ENCODE results near the gene NDUFV1. TPM values are rescaled to one million over a fixed set of nuclear protein-coding genes. Genes with fewer than 3 reads are reported as not detected.
"Not testable (repeated sequence)": the region's sequence is repeated elsewhere in the genome, so short reads cannot be mapped to it uniquely, and the experiment has no call there.

The NDUFV1 gene
- total and polyA plus RNA-seq, 9 of the 15 experiments (the other 6 are each of a cell fraction or from before 2014, with no cell fraction given) = 10.8 to 423 (median 209) TPM

DNA sequence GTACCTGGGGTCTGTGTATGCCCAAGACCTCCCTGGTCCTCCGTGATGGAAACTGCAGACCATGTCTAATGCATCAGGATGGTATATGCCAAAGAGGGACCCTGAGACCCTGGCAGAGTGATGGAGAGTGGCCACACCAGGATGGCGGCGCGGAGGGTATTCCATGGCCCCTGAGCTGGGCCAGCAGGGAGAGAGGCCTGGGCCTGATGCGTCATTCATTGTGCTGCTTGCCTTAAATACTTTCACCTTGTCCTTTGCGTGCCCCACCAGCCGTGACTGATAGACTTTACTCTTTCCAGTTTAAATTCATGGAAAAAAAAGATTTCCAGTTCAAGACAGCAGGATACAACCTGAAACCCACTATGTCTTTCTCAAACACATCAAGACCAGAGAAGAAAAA lies 5.6 kb upstream of the NDUFV1 start:
- Histone ChIP-seq H3K36me3 (ENCODE audit: control insufficient read depth, insufficient read depth, low read length) (no peaks in the 10 kb centered on the region), H3K9me3 (replicated peaks; ENCODE audit: control insufficient read depth, insufficient read depth, low read depth, low read length) (peaks cover 8% of the 10 kb centered on the region), H2AFZ (ENCODE audit: low read depth, low read length) (peak overlapping the region; percentile 41; the same call in 1 of the 2 replicates), H3K4me1 (replicated peaks in 1 of 2; ENCODE audit: control insufficient read depth in 2 of 2, insufficient read depth in 2 of 2, low read length in 2 of 2) (peaks cover 49 to 50% of the 10 kb centered on the region in 2 experiments), H4K20me1 (replicated peaks; ENCODE audit: control insufficient read depth, insufficient read depth, low read length) (no peaks in the 10 kb centered on the region), H3K9ac (ENCODE audit: insufficient read depth in 1 of 2, low read depth in 2 of 2, low read length in 2 of 2) (peak overlapping the region in 1 of 2 experiments; percentile 18; a peak in 2 of 4 replicates), H3K9me1 (ENCODE audit: control insufficient read depth, insufficient read depth, low read length) (no peaks in the 10 kb centered on the region), H3K4me2 (ENCODE audit: insufficient read depth, low read length) (peak overlapping the region; percentile 51), H3K79me2 (ENCODE audit: control insufficient read depth, insufficient read depth, low read length) (peaks cover 1% of the 10 kb centered on the region; the same call in 2 of the 3 replicates), H3K27ac (ENCODE audit: extremely low read depth, low read depth, low read length) (peak overlapping the region; percentile 59), H3K4me3 (no peak overlapping the region), H3K27me3 (ENCODE audit: control insufficient read depth in 2 of 2, insufficient read depth in 2 of 2, low read length in 2 of 2) (no peaks in the 10 kb centered on the region)
- WGBS (ENCODE audit: insufficient coverage, low coverage, missing lambda C conversion rate) = 87% methylated on average over 7 of the region's 7 CpGs
- ChIA-PET CTCF (ENCODE audit: low intra/inter-chr PET ratio) (no interaction called here), POLR2A (interaction anchor here (1.0 to 3.9 kb wide), 3 partner anchors 11 to 16 kb away, joined by 4 to 15 read pairs (median 14); no protein-coding TSS in a partner anchor)
- 0 out of 2 replicates have a peak, but pooled peaks have one; percentile 21 for TF ChIP-seq ZBTB7A (IDR thresholded peaks at IDR 0.05; ENCODE audit: borderline replicate concordance, control insufficient read depth, low read depth, low read length)
- no peak for TF ChIP-seq CREBBP (IDR thresholded peaks at IDR 0.05; ENCODE audit: low read depth, low read length)
- no peak for TF ChIP-seq DACH1 (IDR thresholded peaks at IDR 0.05; ENCODE audit: partially characterized antibody)
- no peak for TF ChIP-seq ZNF282 (CRISPR knock-in tag; IDR thresholded peaks at IDR 0.05)
- ATAC-seq (no peak), DNase-seq (ENCODE audit: extremely low read depth in 1 of 4, low spot score in 3 of 4) (no peak), FAIRE-seq (no peak)
- BruUV-seq (replicated peaks) = no TSS peak
- in situ Hi-C loops (cut with MboI) = no loop called here
- intact Hi-C loops (cut with micrococcal nuclease) = no loop called here

DNA sequence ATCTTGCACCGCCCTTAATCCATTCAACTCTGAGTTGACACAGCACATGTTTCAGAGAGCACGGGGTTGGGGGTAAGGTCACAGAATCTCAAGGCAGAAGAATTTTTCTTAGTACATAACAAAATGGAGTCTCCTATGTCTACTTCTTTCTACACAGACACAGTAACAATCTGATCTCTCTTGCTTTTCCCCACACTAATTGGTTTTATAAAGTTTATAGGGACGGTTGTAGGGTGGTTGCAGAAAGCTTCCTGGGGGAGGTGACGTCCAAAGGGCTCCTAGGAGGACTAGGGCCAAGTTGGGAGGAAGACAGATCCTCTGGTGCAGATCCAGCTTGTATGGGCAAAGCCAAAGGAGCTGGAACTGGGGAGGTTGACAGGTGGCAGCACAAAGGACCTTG lies 2.6 kb upstream of the NDUFV1 start:
- BruUV-seq (replicated peaks); FAIRE-seq; H3K9me1 ChIP-seq (ENCODE audit: control insufficient read depth, insufficient read depth, low read length); ATAC-seq; in situ Hi-C loops (cut with MboI); H4K20me1 ChIP-seq (replicated peaks; ENCODE audit: control insufficient read depth, insufficient read depth, low read length); DNase-seq (ENCODE audit: extremely low read depth in 1 of 4, low spot score in 3 of 4); H3K9me3 ChIP-seq (replicated peaks; ENCODE audit: control insufficient read depth, insufficient read depth, low read depth, low read length); H3K27me3 ChIP-seq (ENCODE audit: control insufficient read depth in 2 of 2, insufficient read depth in 2 of 2, low read length in 2 of 2); H3K4me3 ChIP-seq; CTCF ChIA-PET (ENCODE audit: low intra/inter-chr PET ratio); intact Hi-C loops (cut with micrococcal nuclease); TF ChIP-seq NR4A1 (CRISPR knock-in tag; IDR thresholded peaks at IDR 0.05): not testable (repeated sequence)
- peak overlapping the region; percentile 16 to 99; a peak in 1 of 4 replicates for H3K9ac ChIP-seq (ENCODE audit: insufficient read depth in 1 of 2, low read depth in 2 of 2, low read length in 2 of 2)
- peaks cover 51 to 65% of the 10 kb centered on the region in 2 experiments for H3K4me1 ChIP-seq (replicated peaks in 1 of 2; ENCODE audit: control insufficient read depth in 2 of 2, insufficient read depth in 2 of 2, low read length in 2 of 2)
- peaks cover 16% of the 10 kb centered on the region for H3K36me3 ChIP-seq (ENCODE audit: control insufficient read depth, insufficient read depth, low read length)
- H3K79me2 ChIP-seq (ENCODE audit: control insufficient read depth, insufficient read depth, low read length) = peaks cover 32% of the 10 kb centered on the region
- peak overlapping the region; percentile 45; the same call in 2 of the 3 replicates for H3K27ac ChIP-seq (ENCODE audit: extremely low read depth, low read depth, low read length)
- 40% methylated on average over 2 of the region's 4 CpGs for WGBS (ENCODE audit: insufficient coverage, low coverage, missing lambda C conversion rate)
- H2AFZ ChIP-seq (ENCODE audit: low read depth, low read length) = peak overlapping the region; percentile 86
- POLR2A ChIA-PET = interaction anchor here (0.8 to 2.4 kb wide), 3 partner anchors 10 to 18 kb away, joined by 3 to 12 read pairs (median 4); no protein-coding TSS in a partner anchor
- H3K4me2 ChIP-seq (ENCODE audit: insufficient read depth, low read length) = peak overlapping the region; percentile 96; the same call in 1 of the 2 replicates
- TF ChIP-seq, protein P1, sequence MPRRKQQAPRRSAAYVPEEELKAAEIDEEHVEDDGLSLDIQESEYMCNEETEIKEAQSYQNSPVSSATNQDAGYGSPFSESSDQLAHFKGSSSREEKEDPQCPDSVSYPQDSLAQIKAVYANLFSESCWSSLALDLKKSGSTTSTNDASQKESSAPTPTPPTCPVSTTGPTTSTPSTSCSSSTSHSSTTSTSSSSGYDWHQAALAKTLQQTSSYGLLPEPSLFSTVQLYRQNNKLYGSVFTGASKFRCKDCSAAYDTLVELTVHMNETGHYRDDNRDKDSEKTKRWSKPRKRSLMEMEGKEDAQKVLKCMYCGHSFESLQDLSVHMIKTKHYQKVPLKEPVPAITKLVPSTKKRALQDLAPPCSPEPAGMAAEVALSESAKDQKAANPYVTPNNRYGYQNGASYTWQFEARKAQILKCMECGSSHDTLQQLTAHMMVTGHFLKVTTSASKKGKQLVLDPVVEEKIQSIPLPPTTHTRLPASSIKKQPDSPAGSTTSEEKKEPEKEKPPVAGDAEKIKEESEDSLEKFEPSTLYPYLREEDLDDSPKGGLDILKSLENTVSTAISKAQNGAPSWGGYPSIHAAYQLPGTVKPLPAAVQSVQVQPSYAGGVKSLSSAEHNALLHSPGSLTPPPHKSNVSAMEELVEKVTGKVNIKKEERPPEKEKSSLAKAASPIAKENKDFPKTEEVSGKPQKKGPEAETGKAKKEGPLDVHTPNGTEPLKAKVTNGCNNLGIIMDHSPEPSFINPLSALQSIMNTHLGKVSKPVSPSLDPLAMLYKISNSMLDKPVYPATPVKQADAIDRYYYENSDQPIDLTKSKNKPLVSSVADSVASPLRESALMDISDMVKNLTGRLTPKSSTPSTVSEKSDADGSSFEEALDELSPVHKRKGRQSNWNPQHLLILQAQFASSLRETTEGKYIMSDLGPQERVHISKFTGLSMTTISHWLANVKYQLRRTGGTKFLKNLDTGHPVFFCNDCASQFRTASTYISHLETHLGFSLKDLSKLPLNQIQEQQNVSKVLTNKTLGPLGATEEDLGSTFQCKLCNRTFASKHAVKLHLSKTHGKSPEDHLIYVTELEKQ (CRISPR knock-in tag; IDR thresholded peaks at IDR 0.05) = peak; percentile 62; the same call in 1 of the 2 replicates
- TF ChIP-seq NR4A1 (tag; IDR thresholded peaks at IDR 0.05) = peak; percentile 91
- peak; percentile 93 for TF ChIP-seq DMBX1 (CRISPR knock-in tag; IDR thresholded peaks at IDR 0.05; ENCODE audit: borderline replicate concordance)
- peak; percentile 52 for TF ChIP-seq MEF2D (tag; conservative IDR thresholded peaks at IDR 0.05; ENCODE audit: low read depth)
- TF ChIP-seq, protein P2, sequence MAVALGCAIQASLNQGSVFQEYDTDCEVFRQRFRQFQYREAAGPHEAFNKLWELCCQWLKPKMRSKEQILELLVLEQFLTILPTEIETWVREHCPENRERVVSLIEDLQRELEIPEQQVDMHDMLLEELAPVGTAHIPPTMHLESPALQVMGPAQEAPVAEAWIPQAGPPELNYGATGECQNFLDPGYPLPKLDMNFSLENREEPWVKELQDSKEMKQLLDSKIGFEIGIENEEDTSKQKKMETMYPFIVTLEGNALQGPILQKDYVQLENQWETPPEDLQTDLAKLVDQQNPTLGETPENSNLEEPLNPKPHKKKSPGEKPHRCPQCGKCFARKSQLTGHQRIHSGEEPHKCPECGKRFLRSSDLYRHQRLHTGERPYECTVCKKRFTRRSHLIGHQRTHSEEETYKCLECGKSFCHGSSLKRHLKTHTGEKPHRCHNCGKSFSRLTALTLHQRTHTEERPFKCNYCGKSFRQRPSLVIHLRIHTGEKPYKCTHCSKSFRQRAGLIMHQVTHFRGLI (CRISPR knock-in tag; IDR thresholded peaks at IDR 0.05) = peak; percentile 62; the same call in 1 of the 2 replicates
- TF ChIP-seq MECOM (CRISPR knock-in tag; IDR thresholded peaks at IDR 0.05) = peak; percentile 77; the same call in 1 of the 2 replicates
